HG02840 (cell line): ENCODE results near the gene ATG101.

Experiments
- ATAC-seq: cut with Tn5 transposase; IDR thresholded peaks from one replicate; pipeline ENCODE4 v1.9.1; 2021; ENCODE audit warnings: mild to moderate bottlenecking, moderate library complexity, moderate number of reproducible peaks; ENCODE audit not compliant: unreplicated experiment, low FRiP score

ATG101 gene

GRCh38 chr12:52041695-52042123 lies 28.1 kb upstream of the ATG101 start:
- ATAC-seq: no peak

DNA sequence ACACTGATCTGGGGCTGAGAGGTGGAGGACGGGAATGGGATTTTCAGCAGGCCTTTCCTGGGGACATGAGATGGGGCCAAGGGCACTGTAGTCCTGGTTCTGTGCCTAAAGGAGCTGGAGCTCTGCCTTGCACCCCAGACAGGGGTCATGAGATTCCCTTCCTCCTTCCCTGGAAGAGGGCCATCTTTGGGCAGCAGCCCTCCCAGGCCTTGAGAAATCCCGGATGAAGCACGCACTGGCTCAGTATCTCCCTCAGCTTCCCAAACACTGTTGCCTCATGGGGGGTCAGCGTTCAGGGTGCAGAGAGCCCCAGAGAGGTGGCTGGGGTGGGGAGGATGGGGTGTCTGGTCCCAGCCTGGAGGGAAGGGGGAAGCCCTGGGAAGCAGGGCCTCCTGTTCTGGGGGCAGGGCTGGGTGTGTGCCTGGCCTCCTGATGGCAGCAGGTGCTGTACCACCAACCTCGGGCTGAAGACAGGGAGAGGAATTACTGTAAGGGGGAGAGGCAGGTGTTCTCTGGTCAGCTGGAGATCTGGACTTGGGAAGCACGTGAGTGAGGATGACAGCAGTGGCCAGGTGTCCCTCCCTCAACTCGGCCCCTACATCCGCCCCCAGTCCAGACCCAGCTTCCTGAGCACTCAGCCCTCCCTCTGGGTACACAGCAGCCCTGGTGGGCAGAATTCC lies 26.9 kb upstream of the ATG101 start:
- no peak for ATAC-seq

GRCh38 chr12:52043386-52044212 lies 26.2 kb upstream of the ATG101 start:
- no peak for ATAC-seq

- ATAC-seq: no peak
Observed at GRCh38 chr12:52044292-52044983, 25.3 kb upstream of the ATG101 start.

GRCh38 chr12:52045794-52046199 lies 24.0 kb upstream of the ATG101 start:
- ATAC-seq: no peak

DNA sequence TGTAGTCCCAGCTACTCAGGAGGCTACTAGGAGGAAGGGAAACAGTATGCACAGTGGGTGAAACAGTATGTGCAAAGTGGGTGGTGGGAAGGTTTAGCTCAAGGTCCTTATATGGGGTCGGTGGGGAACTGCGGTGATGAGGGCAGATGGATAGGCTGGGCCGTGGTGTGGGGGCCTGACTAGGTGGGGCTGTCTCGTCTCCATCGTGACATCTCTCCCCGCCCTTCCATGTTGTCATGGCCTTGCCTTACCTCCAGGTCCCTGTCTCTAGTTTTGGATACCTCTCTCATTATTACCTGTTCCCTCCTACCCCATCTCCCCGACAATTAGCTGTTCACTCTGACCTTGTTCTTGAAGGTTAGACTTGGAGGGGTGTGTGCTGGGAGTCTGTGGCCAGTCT lies 22.9 kb upstream of the ATG101 start:
- no peak for ATAC-seq

DNA sequence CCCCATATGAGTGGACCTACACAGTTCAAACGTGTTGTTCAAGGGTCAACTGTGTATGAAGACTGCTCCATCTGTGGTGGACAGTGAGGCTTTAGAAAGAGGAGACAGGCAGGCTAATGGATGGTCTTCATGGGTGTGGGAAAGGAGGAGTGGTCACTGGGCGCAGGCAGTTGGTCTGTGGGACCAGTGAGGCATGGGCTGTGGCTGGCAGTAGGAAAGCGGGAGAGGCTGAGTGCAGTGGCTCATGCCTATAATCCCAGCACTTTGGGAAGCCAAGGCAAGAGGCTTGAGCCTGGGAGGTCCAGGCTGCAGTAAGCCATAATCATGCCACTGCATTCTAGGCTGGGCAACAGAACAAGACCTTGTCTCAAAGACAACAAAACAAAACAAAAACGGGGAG lies 20.5 kb upstream of the ATG101 start:
- no peak for ATAC-seq

DNA sequence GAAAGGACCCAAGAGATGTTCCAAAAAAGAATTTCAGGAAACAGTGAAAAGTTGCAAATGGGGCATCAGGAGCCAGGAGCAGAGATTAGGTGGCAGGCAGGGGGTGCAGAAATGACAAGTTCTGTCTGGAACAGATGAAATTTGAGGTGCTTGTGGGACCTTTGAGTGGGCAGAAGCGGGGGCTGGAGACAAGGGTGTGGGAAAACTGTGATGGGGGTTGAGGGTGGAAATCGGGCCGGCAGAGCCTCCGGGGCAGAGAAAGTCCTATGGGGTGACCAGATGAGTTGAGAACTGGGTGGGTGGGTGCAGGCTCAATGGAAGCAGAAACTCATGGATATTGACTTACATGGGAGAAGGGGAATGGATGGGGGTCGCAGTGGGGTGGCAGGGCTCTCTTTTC lies 20.1 kb upstream of the ATG101 start:
- no peak for ATAC-seq

GRCh38 chr12:52050116-52050757 lies 19.5 kb upstream of the ATG101 start:
- no peak for ATAC-seq

- ATAC-seq: peak; percentile 73
Observed at GRCh38 chr12:52050758-52051541, 18.8 kb upstream of the ATG101 start, which contains the start of gene NR4A1. NR4A1 (plus strand) TSS chr12:52051442; CDS start chr12:52054329, 2,887 bp downstream.

- no peak for ATAC-seq
Observed at GRCh38 chr12:52052468-52053186, 17.2 kb upstream of the ATG101 start.

DNA sequence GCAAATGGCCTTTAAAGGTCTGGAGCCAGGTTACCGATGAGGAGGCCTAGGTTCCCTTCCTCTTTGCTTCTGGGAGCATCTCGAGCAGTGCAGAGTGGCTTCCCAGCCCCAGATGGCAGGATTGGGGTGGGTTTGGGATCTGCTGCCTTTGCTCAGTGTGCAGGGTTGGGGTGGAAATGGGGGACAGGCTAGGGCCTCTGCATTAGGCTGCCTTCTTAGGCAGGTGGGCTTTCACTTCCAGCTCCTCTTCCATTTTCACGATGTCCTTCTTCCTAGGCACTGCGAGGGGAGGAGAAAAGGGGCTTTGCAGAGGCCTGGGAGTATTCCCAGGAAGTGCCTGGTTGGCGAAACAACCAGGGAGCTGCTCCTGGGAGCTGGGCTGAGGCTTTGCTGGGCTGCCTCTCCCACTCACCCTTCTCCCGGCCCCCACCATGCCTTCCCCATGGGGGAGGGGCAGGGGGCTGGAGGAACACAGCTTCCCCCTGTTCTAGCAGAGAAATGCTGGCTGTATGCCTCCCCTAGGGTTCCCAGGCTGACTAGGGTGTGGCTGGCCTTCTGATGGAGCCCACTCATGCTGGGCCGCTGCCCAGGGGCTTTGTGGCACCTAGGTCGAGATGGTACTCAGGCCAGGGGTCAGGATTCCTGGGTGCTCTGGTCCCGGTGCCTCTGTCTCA lies 16.1 kb upstream of the ATG101 start:
- ATAC-seq: no peak

DNA sequence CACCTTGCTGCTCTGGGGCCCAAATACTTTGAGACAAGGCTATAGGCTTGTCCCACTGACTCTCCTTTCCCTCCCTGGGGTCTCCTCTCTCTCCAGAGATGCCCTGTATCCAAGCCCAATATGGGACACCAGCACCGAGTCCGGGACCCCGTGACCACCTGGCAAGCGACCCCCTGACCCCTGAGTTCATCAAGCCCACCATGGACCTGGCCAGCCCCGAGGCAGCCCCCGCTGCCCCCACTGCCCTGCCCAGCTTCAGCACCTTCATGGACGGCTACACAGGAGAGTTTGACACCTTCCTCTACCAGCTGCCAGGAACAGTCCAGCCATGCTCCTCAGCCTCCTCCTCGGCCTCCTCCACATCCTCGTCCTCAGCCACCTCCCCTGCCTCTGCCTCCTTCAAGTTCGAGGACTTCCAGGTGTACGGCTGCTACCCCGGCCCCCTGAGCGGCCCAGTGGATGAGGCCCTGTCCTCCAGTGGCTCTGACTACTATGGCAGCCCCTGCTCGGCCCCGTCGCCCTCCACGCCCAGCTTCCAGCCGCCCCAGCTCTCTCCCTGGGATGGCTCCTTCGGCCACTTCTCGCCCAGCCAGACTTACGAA lies 15.4 kb upstream of the ATG101 start:
- ATAC-seq: no peak

DNA sequence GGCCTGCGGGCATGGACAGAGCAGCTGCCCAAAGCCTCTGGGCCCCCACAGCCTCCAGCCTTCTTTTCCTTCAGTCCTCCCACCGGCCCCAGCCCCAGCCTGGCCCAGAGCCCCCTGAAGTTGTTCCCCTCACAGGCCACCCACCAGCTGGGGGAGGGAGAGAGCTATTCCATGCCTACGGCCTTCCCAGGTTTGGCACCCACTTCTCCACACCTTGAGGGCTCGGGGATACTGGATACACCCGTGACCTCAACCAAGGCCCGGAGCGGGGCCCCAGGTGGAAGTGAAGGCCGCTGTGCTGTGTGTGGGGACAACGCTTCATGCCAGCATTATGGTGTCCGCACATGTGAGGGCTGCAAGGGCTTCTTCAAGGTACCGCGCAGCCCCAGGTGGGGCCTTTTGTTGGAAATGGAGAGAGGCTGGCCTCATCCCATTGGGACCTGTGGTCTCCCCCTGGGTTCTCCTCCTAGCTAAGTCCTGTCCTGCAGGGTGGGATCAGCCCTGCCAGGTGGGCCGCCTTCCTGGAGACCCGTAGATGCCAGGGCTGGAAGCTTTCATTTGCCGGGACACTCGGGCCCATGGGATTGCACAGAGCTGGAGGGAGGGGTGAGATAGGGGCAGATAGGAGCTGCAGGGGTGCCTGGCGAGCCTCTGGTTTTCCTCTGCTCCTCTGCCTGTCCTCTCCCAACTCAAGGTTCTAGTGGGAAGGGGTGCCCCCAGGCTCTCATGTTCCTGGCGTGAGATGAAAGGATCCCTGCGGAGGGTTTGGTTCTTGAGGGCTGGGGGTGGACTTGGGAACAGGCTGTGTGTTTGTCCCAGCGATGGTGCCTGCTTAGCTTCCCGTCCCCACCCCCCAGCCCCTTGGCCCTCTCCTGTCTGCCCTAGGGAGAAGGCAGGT lies 14.7 kb upstream of the ATG101 start:
- ATAC-seq: no peak

GRCh38 chr12:52055731-52056711 lies 13.8 kb upstream of the ATG101 start:
- ATAC-seq: no peak
